ENCODE data around the gene NKAIN4. TPM values are rescaled to one million over a fixed set of nuclear protein-coding genes. Genes with fewer than 3 reads are reported as not detected.

The NKAIN4 gene
- total and polyA plus RNA-seq, 8 donors, result 0.14 TPM; not detected in 7

- intact Hi-C loops (cut with DNase I), result no loop called here
- ATAC-seq (no peak), DNase-seq (no peak), FAIRE-seq (no peak)
- H3K4me3 ChIP-seq, result no peak overlapping the region
- no peak for TF ChIP-seq CTCF (IDR thresholded peaks at IDR 0.05)
- H3K9me3 ChIP-seq, result no peaks in the 10 kb centered on the region
- H3K36me3 ChIP-seq, result no peaks in the 10 kb centered on the region
- H3K27ac ChIP-seq, result no peak overlapping the region
- WGBS, 2 donors, result 73 to 77% methylated on average over 9 to 11 of the region's 11 CpGs
- no peaks in the 10 kb centered on the region for H3K4me1 ChIP-seq
- peaks cover 0 to 3% (median 0%) of the 10 kb centered on the region in 4 donors for H3K27me3 ChIP-seq
Measured at GRCh38 chr20:63240004-63240403, 14.3 kb downstream of the NKAIN4 start.

- no peak for TF ChIP-seq CTCF (IDR thresholded peaks at IDR 0.05)
- DNase-seq (peak in 1 of 6 donors; percentile 62), FAIRE-seq (no peak), ATAC-seq (no peak)
- Histone ChIP-seq H3K4me3 (no peak overlapping the region), H3K9me3 (no peaks in the 10 kb centered on the region), H3K27ac (no peak overlapping the region), H3K36me3 (no peaks in the 10 kb centered on the region), H3K4me1 (no peaks in the 10 kb centered on the region), H3K27me3 (peaks cover 0 to 3% (median 0%) of the 10 kb centered on the region in 4 donors)
- intact Hi-C loops (cut with DNase I), result no loop called here
- WGBS, 2 donors, result 78 to 83% methylated on average over 30 of the region's 30 CpGs
Measured at GRCh38 chr20:63239431-63239830, 14.8 kb downstream of the NKAIN4 start.

DNA sequence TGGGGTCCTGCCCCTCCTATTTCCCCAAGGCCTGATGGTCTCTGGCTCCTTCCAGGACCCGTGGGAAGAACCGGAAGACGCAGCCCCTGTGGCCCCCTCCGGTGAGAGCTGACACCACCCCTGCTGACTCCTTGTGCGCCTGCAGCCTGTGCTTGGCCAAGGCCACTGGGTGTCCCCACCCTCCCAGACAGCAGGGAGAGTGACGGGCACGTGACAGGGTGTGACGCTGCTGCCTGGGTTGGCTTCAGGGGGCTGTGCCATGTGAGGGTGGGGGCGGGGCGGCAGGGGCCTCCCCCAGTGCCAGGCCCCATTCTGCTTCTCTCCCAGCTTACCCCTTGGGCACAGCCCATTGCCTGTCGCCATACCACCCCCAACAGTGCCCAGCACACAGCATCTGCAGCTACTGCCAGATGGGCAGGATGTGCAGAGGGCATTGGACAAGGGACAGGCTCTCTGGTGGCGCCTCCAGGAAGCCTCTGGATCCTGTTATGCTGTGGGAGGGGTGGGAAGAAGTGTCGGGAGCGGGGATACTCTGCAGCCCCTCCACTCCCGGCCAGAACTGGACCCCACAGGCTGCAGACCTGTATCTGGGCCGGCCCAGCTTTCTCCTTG lies 15.6 kb downstream of the NKAIN4 start:
- no peak overlapping the region for H3K4me3 ChIP-seq
- no peak for ATAC-seq
- no peak for TF ChIP-seq CTCF (IDR thresholded peaks at IDR 0.05)
- intact Hi-C loops (cut with DNase I), result no loop called here
- H3K4me1 ChIP-seq, result no peaks in the 10 kb centered on the region
- no peak for FAIRE-seq
- H3K36me3 ChIP-seq, result no peaks in the 10 kb centered on the region
- H3K27ac ChIP-seq, result no peak overlapping the region
- peak in 1 of 6 donors; percentile 47 for DNase-seq
- H3K27me3 ChIP-seq, result peaks cover 0 to 3% (median 0%) of the 10 kb centered on the region in 4 donors
- H3K9me3 ChIP-seq, result no peaks in the 10 kb centered on the region
- 39 to 46% methylated on average over 14 to 16 of the region's 16 CpGs for WGBS, 2 donors

DNA sequence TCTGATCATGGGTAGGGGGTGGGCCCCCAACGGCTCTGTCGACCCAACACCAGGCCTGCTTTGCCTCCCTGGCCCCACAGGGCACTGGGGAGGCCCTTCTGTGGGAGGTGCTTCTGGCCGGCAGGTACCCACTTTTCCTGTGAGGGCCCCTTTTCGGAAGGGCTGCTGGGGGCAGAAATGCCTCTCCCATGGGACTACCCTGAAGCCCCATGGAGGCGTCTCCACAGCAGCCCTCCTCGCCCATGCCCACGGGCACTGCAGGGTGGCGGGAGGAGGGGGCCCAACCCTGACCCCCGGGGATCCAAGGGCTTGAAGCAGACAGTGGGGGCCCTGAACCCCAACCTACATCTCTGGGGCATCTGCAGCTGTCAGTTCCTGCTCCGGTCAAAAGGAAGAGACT lies 16.2 kb downstream of the NKAIN4 start:
- DNase-seq, result peak in 1 of 6 donors; percentile 60
- 58 to 79% methylated on average over 10 of the region's 10 CpGs for WGBS, 2 donors
- ATAC-seq, result no peak
- Histone ChIP-seq H3K4me1 (no peaks in the 10 kb centered on the region), H3K9me3 (no peaks in the 10 kb centered on the region), H3K4me3 (no peak overlapping the region), H3K36me3 (no peaks in the 10 kb centered on the region), H3K27ac (no peak overlapping the region), H3K27me3 (peaks cover 0 to 3% (median 0%) of the 10 kb centered on the region in 4 donors)
- intact Hi-C loops (cut with DNase I), result no loop called here
- no peak for TF ChIP-seq CTCF (IDR thresholded peaks at IDR 0.05)
- FAIRE-seq, result no peak

- no peak for FAIRE-seq
- no peak for TF ChIP-seq CTCF (IDR thresholded peaks at IDR 0.05)
- no peak for ATAC-seq
- Histone ChIP-seq H3K27ac (no peak overlapping the region), H3K36me3 (no peaks in the 10 kb centered on the region), H3K9me3 (no peaks in the 10 kb centered on the region), H3K4me3 (no peak overlapping the region), H3K4me1 (no peaks in the 10 kb centered on the region), H3K27me3 (peaks cover 0 to 3% (median 0%) of the 10 kb centered on the region in 4 donors)
- DNase-seq, result peak in 1 of 6 donors; percentile 69
- WGBS, 2 donors, result 69 to 77% methylated on average over 24 to 26 of the region's 26 CpGs
- intact Hi-C loops (cut with DNase I), result no loop called here
Measured at GRCh38 chr20:63236116-63236837, 18.0 kb downstream of the NKAIN4 start.
